HFFc6 (cell line): ENCODE results near the gene FMNL3. TPM values are rescaled to one million over a fixed set of nuclear protein-coding genes. Genes with fewer than 3 reads are reported as not detected.

Experiments used
- DNase-seq: peaks from one replicate; pipeline ENCODE4 v3.0.0-alpha.2; 2018
- H3K27ac Mint-ChIP-seq: 2 replicates; pipeline ENCODE4 v1.8.0; 2020; ENCODE audit warnings: mild to moderate bottlenecking, mixed read lengths
- H3K27me3 Mint-ChIP-seq: 2 replicates; pipeline ENCODE4 v1.8.0; 2021; ENCODE audit warnings: mild to moderate bottlenecking, moderate library complexity, mixed read lengths; ENCODE audit not compliant: insufficient read depth
- H3K36me3 Mint-ChIP-seq: 2 replicates; pipeline ENCODE4 v1.8.0; 2021; ENCODE audit warnings: low read depth, mixed read lengths
- H3K4me1 Mint-ChIP-seq: 2 replicates; pipeline ENCODE4 v1.8.0; 2020; ENCODE audit warnings: low read depth, mixed read lengths
- H3K4me3 Mint-ChIP-seq: 2 replicates; pipeline ENCODE4 v1.8.0; 2020; ENCODE audit warnings: mild to moderate bottlenecking, moderate library complexity, mixed read lengths
- H3K9me3 Mint-ChIP-seq: 2 replicates; pipeline ENCODE4 v1.8.0; 2020; ENCODE audit warnings: mild to moderate bottlenecking, mixed read lengths
- CTCF ChIP-seq: fragments of 200-600 bp; sonication (generic); IDR thresholded peaks from 2 replicates; pipeline ENCODE4 v1.5.0; 2021; ENCODE audit warnings: antibody characterized with exemption, mild to moderate bottlenecking
- total RNA-seq, 6 experiments: library from RNA; stranded (reverse); fragmentation: NEBNext Ultra II Directional; extraction: Animal tissue kit (Norgen Biotek cat#: 25700); gene quantifications; 2 replicates in 1 of 6; 3 replicates in 5 of 6; pipeline ENCODE4 v1.2.3, GENCODE V29; 2021

The FMNL3 gene
- total RNA-seq, 6 experiments from 2014 or later, result 15.8 to 21.8 (median 19.5) TPM

- no peaks in the 10 kb centered on the region; the same call in none of the 2 replicates for H3K27me3 Mint-ChIP-seq
- H3K9me3 Mint-ChIP-seq, result no peaks in the 10 kb centered on the region
- TF ChIP-seq CTCF, result no peak
- no peak overlapping the region for H3K4me3 Mint-ChIP-seq
- no peak overlapping the region for H3K27ac Mint-ChIP-seq
- DNase-seq, result no peak
- H3K36me3 Mint-ChIP-seq, result peaks cover 10% of the 10 kb centered on the region
- H3K4me1 Mint-ChIP-seq, result peaks cover 10% of the 10 kb centered on the region
Measured at GRCh38 chr12:49635036-49635435, 72.2 kb downstream of the FMNL3 start.

GRCh38 chr12:49633703-49634345 lies 73.4 kb downstream of the FMNL3 start:
- Mint-ChIP-seq H3K36me3 (peaks cover 5% of the 10 kb centered on the region), H3K27me3 (no peaks in the 10 kb centered on the region; the same call in 1 of the 2 replicates), H3K4me1 (peaks cover 10% of the 10 kb centered on the region), H3K27ac (no peak overlapping the region), H3K9me3 (no peaks in the 10 kb centered on the region), H3K4me3 (no peak overlapping the region)
- TF ChIP-seq CTCF, result no peak
- DNase-seq, result no peak

- TF ChIP-seq CTCF, result no peak
- no peaks in the 10 kb centered on the region; the same call in 1 of the 2 replicates for H3K27me3 Mint-ChIP-seq
- H3K4me3 Mint-ChIP-seq, result no peak overlapping the region
- DNase-seq, result no peak
- H3K4me1 Mint-ChIP-seq, result peaks cover 10% of the 10 kb centered on the region
- no peak overlapping the region for H3K27ac Mint-ChIP-seq
- H3K9me3 Mint-ChIP-seq, result no peaks in the 10 kb centered on the region
- peaks cover 5% of the 10 kb centered on the region for H3K36me3 Mint-ChIP-seq
Measured at GRCh38 chr12:49632986-49633702, 74.1 kb downstream of the FMNL3 start.

GRCh38 chr12:49632401-49632800 lies 74.8 kb downstream of the FMNL3 start:
- Mint-ChIP-seq H3K4me1 (peaks cover 9% of the 10 kb centered on the region), H3K9me3 (no peaks in the 10 kb centered on the region), H3K27ac (no peak overlapping the region), H3K27me3 (no peaks in the 10 kb centered on the region; the same call in 1 of the 2 replicates), H3K36me3 (peaks cover 5% of the 10 kb centered on the region), H3K4me3 (no peak overlapping the region)
- DNase-seq, result no peak
- no peak for TF ChIP-seq CTCF

GRCh38 chr12:49631336-49631907 lies 75.8 kb downstream of the FMNL3 start:
- no peak for DNase-seq
- Mint-ChIP-seq H3K36me3 (peaks cover 5% of the 10 kb centered on the region), H3K9me3 (no peaks in the 10 kb centered on the region), H3K4me3 (no peak overlapping the region), H3K4me1 (no peaks in the 10 kb centered on the region), H3K27ac (no peak overlapping the region), H3K27me3 (no peaks in the 10 kb centered on the region; the same call in 1 of the 2 replicates)
- TF ChIP-seq CTCF, result peak; percentile 23; the same call in 1 of the 2 replicates
